PFSK-1 (cell line): ENCODE measurements around the gene RANBP3.

Source experiments
- FOXP2 ChIP-seq: optimal IDR thresholded peaks from 2 replicates; pipeline ENCODE3; 2011; ENCODE audit warnings: borderline replicate concordance, control low read depth, inconsistent platforms; ENCODE audit not compliant: insufficient read depth; ENCODE audit errors: extremely low read length, extremely low read depth
- POLR2AphosphoS5 ChIP-seq: IDR thresholded peaks from 2 replicates; pipeline ENCODE4 v1.6.1; 2012; ENCODE audit warnings: low read depth, mild to moderate bottlenecking, control low read depth, low read length, moderate library complexity
- REST ChIP-seq, 2 experiments: IDR thresholded peaks; 2 replicates each; pipeline versions ENCODE4 v1.6.1 to v1.8.0; 2011 to 2012; ENCODE audit warnings: low read depth in 2 of 2, low read length in 2 of 2, control low read depth in 1 of 2, inconsistent platforms in 1 of 2, mild to moderate bottlenecking in 1 of 2, moderate library complexity in 1 of 2; ENCODE audit not compliant: insufficient read depth in 1 of 2
- SIN3A ChIP-seq: IDR thresholded peaks from 2 replicates; pipeline ENCODE4 v1.6.1; 2012; ENCODE audit warnings: mild to moderate bottlenecking, low read length, moderate library complexity, borderline replicate concordance; ENCODE audit not compliant: insufficient read depth
- TAF1 ChIP-seq: IDR thresholded peaks from 2 replicates; pipeline ENCODE4 v1.6.1; 2012; ENCODE audit warnings: low read length, control low read depth, borderline replicate concordance; ENCODE audit not compliant: insufficient read depth

Gene RANBP3

GRCh38 chr19:5940260-5941208 lies 37.4 kb downstream of the RANBP3 start:
- no peak for TF ChIP-seq SIN3A
- no peak for TF ChIP-seq REST (IDR thresholded peaks at IDR 0.05; ENCODE audit: insufficient read depth in 1 of 2, low read depth in 2 of 2, low read length in 2 of 2)
- TF ChIP-seq TAF1: no peak
- TF ChIP-seq FOXP2: no peak
- TF ChIP-seq POLR2AphosphoS5: no peak

GRCh38 chr19:5937550-5937949 lies 40.4 kb downstream of the RANBP3 start:
- TF ChIP-seq SIN3A (no peak), REST (IDR thresholded peaks at IDR 0.05; ENCODE audit: insufficient read depth in 1 of 2, low read depth in 2 of 2, low read length in 2 of 2) (no peak), POLR2AphosphoS5 (no peak), TAF1 (no peak)

- no peak for TF ChIP-seq REST (IDR thresholded peaks at IDR 0.05; ENCODE audit: insufficient read depth in 1 of 2, low read depth in 2 of 2, low read length in 2 of 2)
- no peak for TF ChIP-seq FOXP2
- TF ChIP-seq SIN3A: no peak
- TF ChIP-seq TAF1: no peak
- TF ChIP-seq POLR2AphosphoS5: no peak
Observed at GRCh38 chr19:5936292-5936592, 41.7 kb downstream of the RANBP3 start.

DNA sequence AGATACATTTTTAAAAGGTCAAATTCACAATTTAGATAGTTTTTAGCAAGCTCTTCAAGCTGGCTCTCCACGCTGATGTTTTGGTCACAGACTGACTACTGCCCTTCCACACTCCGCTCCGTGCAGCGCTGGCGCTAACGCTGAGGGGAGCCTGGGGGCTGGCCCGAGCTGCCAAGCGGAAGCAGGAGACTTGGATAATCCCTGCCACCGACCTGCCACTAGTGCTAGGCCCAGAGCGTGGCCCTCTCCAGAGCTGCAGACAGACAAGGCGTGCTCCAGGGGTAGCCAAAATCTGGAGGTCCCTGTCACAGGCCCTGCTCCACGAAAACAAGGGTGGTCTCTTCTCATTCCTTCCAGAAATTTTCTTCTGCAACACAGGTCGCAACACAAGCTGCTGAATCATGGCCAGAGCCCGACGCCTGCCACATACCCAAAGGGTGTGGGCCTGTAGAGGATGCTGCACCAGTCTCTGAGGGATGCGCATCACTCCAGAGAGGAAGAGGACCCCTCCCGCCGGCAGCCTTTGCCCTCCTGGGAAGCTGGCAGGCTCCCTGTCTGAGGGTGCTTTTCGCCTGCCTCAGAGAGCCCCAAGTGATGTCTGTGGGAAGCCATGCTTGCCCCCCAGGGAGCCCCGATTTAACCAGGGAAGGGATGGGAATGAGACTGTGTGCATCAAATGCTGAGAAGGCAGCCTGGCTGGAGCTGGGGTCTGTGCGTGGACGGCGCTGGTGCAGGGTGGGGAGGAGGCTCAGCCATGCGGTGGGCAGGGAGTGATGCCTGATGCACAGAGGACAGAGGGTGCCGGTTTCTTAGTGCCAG lies 42.3 kb downstream of the RANBP3 start:
- TF ChIP-seq POLR2AphosphoS5 (no peak), SIN3A (no peak), TAF1 (no peak), REST (IDR thresholded peaks at IDR 0.05; ENCODE audit: insufficient read depth in 1 of 2, low read depth in 2 of 2, low read length in 2 of 2) (no peak), FOXP2 (no peak)
